Loucy (cell line): ENCODE measurements around the gene CHST6.

Experiments used
- EZH2phosphoT487 ChIP-seq: fragments of 200-600 bp; IDR thresholded peaks from 2 replicates; pipeline ENCODE4 v1.6.1; 2018; ENCODE audit warnings: antibody characterized with exemption, mild to moderate bottlenecking, moderate library complexity, borderline replicate concordance
- TF ChIP-seq, protein P1 (sequence below): fragments of 200-600 bp; sonication (generic); conservative IDR thresholded peaks from 2 replicates; pipeline ENCODE4 v1.5.1; 2014; ENCODE audit warnings: mild to moderate bottlenecking, antibody characterized with exemption, low read length

- TF ChIP-seq, protein P1, sequence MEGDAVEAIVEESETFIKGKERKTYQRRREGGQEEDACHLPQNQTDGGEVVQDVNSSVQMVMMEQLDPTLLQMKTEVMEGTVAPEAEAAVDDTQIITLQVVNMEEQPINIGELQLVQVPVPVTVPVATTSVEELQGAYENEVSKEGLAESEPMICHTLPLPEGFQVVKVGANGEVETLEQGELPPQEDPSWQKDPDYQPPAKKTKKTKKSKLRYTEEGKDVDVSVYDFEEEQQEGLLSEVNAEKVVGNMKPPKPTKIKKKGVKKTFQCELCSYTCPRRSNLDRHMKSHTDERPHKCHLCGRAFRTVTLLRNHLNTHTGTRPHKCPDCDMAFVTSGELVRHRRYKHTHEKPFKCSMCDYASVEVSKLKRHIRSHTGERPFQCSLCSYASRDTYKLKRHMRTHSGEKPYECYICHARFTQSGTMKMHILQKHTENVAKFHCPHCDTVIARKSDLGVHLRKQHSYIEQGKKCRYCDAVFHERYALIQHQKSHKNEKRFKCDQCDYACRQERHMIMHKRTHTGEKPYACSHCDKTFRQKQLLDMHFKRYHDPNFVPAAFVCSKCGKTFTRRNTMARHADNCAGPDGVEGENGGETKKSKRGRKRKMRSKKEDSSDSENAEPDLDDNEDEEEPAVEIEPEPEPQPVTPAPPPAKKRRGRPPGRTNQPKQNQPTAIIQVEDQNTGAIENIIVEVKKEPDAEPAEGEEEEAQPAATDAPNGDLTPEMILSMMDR, result no peak
- TF ChIP-seq EZH2phosphoT487, result no peak
Measured at GRCh38 chr16:75535901-75536300, 40.7 kb upstream of the CHST6 start, which contains the start of gene CHST5.
